ENCODE measurements around the gene GOSR1. TPM values are rescaled to one million over a fixed set of nuclear protein-coding genes. Genes with fewer than 3 reads are reported as not detected.
"Not testable (repeated sequence)": the region's sequence is repeated elsewhere in the genome, so short reads cannot be mapped to it uniquely, and the experiment has no call there.

GOSR1 gene
- total RNA-seq, 1 donor from 2014 or later = 53.8 TPM

- no peaks in the 10 kb centered on the region for H3K27me3 Mint-ChIP-seq (ENCODE audit: low read depth)
- H3K9me3 Mint-ChIP-seq = peaks cover 4% of the 10 kb centered on the region
- peaks cover 8% of the 10 kb centered on the region for H3K4me1 Mint-ChIP-seq
- no peak for TF ChIP-seq CTCF (conservative IDR thresholded peaks at IDR 0.05)
- H3K27ac Mint-ChIP-seq (ENCODE audit: unreplicated experiment) = no peak overlapping the region
- no peak for DNase-seq (ENCODE audit: low read depth, low spot score)
- peaks cover 34% of the 10 kb centered on the region for H3K36me3 Mint-ChIP-seq (ENCODE audit: low read depth)
- no peak overlapping the region for H3K4me3 Mint-ChIP-seq
Measured at GRCh38 chr17:30519166-30519565, 42.0 kb downstream of the GOSR1 start.

DNA sequence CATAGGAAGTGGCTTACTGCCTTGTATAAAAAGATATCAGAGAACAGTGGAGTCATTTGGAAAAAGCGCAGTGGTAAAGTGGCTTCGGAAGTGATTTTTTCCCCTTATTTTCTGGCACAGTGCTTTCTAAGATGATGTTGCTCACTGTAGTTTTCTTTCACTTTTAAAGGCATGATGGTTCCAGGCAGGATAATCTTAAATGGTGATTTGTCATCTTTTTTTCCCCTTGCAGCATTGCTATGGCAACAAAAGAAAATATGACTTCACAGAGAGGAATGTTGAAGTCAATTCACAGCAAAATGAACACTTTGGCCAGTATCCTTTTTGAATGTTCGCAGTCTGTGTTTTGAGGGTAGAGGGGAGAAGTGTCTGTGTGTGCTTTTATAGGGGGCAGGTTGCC is 42.5 kb downstream of the GOSR1 start:
- no peak for DNase-seq (ENCODE audit: low read depth, low spot score)
- Mint-ChIP-seq H3K4me3 (no peak overlapping the region), H3K36me3 (ENCODE audit: low read depth) (peaks cover 39% of the 10 kb centered on the region), H3K27ac (ENCODE audit: unreplicated experiment) (peak overlapping the region; percentile 2), H3K4me1 (peaks cover 8% of the 10 kb centered on the region), H3K9me3 (peaks cover 4% of the 10 kb centered on the region), H3K27me3 (ENCODE audit: low read depth) (no peaks in the 10 kb centered on the region)
- no peak for TF ChIP-seq CTCF (conservative IDR thresholded peaks at IDR 0.05)

GRCh38 chr17:30520436-30520835 is 43.2 kb downstream of the GOSR1 start:
- Mint-ChIP-seq H3K27me3 (ENCODE audit: low read depth) (no peaks in the 10 kb centered on the region), H3K27ac (ENCODE audit: unreplicated experiment) (no peak overlapping the region), H3K9me3 (peaks cover 4% of the 10 kb centered on the region), H3K4me1 (peaks cover 8% of the 10 kb centered on the region), H3K36me3 (ENCODE audit: low read depth) (peaks cover 40% of the 10 kb centered on the region), H3K4me3 (no peak overlapping the region)
- no peak for TF ChIP-seq CTCF (conservative IDR thresholded peaks at IDR 0.05)
- no peak for DNase-seq (ENCODE audit: low read depth, low spot score)

GRCh38 chr17:30520882-30521281 is 43.7 kb downstream of the GOSR1 start:
- Mint-ChIP-seq H3K27me3 (ENCODE audit: low read depth) (no peaks in the 10 kb centered on the region), H3K4me1 (peaks cover 8% of the 10 kb centered on the region), H3K9me3 (peaks cover 4% of the 10 kb centered on the region), H3K27ac (ENCODE audit: unreplicated experiment) (no peak overlapping the region), H3K4me3 (no peak overlapping the region), H3K36me3 (ENCODE audit: low read depth) (peaks cover 40% of the 10 kb centered on the region)
- DNase-seq (ENCODE audit: low read depth, low spot score) = no peak
- TF ChIP-seq CTCF (conservative IDR thresholded peaks at IDR 0.05) = no peak

DNA sequence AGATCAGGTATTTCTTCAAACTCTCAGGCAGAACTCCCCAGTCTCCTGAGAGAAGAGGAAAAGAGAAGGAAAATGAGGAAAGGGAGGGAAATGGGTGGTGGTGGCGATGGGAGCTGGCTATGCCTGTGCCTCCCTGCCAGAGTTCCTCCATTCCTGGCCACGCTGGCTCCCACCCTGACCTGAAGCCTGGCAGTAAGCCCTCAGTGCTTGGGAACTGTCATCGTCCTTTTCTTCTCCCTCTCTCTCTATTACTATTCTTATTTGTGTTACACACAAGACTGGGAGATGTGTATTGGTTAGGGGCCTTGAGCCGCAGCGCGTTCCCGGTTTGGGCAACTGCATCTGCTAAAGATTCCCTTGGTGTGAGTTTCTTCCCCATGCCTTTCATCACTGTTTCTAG is 44.6 kb downstream of the GOSR1 start:
- no peak for DNase-seq (ENCODE audit: low read depth, low spot score)
- Mint-ChIP-seq H3K4me3 (no peak overlapping the region), H3K4me1 (peaks cover 8% of the 10 kb centered on the region), H3K27me3 (ENCODE audit: low read depth) (no peaks in the 10 kb centered on the region), H3K36me3 (ENCODE audit: low read depth) (peaks cover 40% of the 10 kb centered on the region), H3K9me3 (peaks cover 4% of the 10 kb centered on the region), H3K27ac (ENCODE audit: unreplicated experiment) (no peak overlapping the region)
- TF ChIP-seq CTCF (conservative IDR thresholded peaks at IDR 0.05) = no peak

DNA sequence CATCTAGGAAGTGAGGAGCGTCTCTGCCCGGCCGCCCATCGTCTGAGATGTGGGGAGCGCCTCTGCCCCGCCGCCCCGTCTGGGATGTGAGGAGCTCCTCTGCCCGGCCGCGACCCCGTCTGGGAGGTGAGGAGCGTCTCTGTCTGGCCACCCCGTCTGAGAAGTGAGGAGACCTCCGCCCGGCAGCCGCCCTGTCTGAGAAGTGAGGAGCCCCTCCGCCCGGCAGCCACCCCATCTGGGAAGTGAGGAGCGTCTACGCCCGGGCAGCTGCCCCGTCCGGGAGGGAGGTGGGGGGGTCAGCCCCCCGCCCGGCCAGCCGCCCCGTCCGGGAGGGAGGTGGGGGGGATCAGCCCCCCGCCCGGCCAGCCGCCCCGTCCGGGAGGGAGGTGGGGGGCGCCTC is 46.0 kb downstream of the GOSR1 start:
- H3K27ac Mint-ChIP-seq (ENCODE audit: unreplicated experiment); DNase-seq (ENCODE audit: low read depth, low spot score); H3K4me3 Mint-ChIP-seq; H3K27me3 Mint-ChIP-seq (ENCODE audit: low read depth); H3K9me3 Mint-ChIP-seq; H3K4me1 Mint-ChIP-seq: not testable (repeated sequence)
- H3K36me3 Mint-ChIP-seq (ENCODE audit: low read depth) = peaks cover 33% of the 10 kb centered on the region
